Measurements from ENCODE around the gene TICAM1. TPM values are rescaled to one million over a fixed set of nuclear protein-coding genes. Genes with fewer than 3 reads are reported as not detected.
"Not testable (repeated sequence)": the region's sequence is repeated elsewhere in the genome, so short reads cannot be mapped to it uniquely, and the experiment has no call there.

TICAM1 gene
- total and polyA plus RNA-seq, 7 experiments from 2014 or later = 3.8 to 28.4 (median 14.3) TPM

DNA sequence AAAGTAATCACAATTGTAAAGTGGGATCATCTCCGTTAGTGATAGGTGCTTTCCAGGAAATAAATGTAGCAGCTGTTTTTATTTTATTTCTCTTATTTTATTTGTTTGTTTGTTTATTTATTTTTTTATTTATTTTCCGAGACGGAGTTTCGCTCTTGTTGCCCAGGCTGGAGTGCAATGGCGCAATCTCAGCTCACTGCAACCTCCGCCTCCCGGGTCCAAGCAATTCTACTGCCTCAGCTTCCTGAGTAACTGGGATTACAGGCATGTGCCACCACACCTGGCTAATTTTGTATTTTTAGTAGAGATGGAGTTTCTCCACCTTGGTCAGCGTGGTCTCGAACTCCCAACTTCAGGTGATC lies 448 bp upstream of the TICAM1 start:
- intact Hi-C loops (cut with micrococcal nuclease) = loop anchor here (1.0 to 2.0 kb wide), 3 partner anchors 17 to 41 kb away; partner anchors contain the start of gene FEM1A (in 1 of the 2)

DNA sequence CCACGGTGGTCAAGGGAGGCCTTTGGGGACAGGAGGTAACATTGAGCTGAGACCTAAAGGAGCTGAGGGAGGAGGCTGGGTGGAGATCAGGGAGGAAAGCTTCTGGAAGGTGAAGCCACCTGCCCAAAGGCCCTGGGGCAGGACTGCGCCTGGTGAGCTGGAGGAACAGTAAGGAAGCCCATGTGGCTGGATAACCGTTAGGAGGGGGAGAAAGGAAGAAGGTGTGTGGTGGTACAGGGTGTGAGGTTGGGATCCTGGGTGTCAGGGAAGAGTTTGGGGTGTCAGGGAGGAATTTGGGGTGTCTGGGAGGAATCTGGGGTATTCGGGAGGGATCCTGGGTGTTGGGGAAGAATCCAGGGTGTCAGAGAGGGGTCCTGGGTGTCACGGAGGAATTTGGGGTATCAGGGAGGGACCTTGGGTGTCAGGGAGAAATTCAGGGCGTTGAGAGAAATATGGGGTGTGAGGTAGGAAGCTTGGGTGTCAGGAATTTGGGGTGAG lies 695 bp downstream of the TICAM1 start:
- Mint-ChIP-seq H3K4me3 (peak overlapping the region; percentile 72 to 99 (median 90)), H3K36me3 (peaks cover 0 to 13% (median 0%) of the 10 kb centered on the region in 5 donors), H3K27ac (peak overlapping the region; percentile 72 to 96 (median 91)), H3K27me3 (no peaks in the 10 kb centered on the region), H3K9me3 (peaks cover 0 to 2% (median 0%) of the 10 kb centered on the region in 11 donors), H3K4me1 (peaks cover 20 to 35% (median 26%) of the 10 kb centered on the region in 7 donors)
- ChIA-PET CTCF (interaction anchor here (3.1 kb wide), 1 partner anchor 22 kb away, joined by 14 read pairs; no protein-coding TSS in a partner anchor), POLR2A (interaction anchor here (0.7 to 1.3 kb wide), 3 partner anchors 25 to 98 kb away, joined by 3 read pairs; no protein-coding TSS in a partner anchor)
- Histone ChIP-seq H3K27ac (ENCODE audit: low read depth, low read length) (peak overlapping the region; percentile 95), H3K4me1 (ENCODE audit: control insufficient read depth in 2 of 2, insufficient read depth in 2 of 2, low read length in 2 of 2) (peaks cover 4 to 16% of the 10 kb centered on the region in 2 donors), H3K4me3 (ENCODE audit: low read length) (peak overlapping the region; percentile 77), H3K9me3 (ENCODE audit: control insufficient read depth in 2 of 3, low read length in 3 of 3) (no peaks in the 10 kb centered on the region), H3K36me3 (ENCODE audit: control insufficient read depth in 2 of 3, insufficient read depth in 3 of 3, low read length in 3 of 3) (peaks cover 0 to 6% (median 0%) of the 10 kb centered on the region in 3 experiments), H3K27me3 (ENCODE audit: control insufficient read depth in 2 of 2, insufficient read depth in 2 of 2, low read length in 2 of 2) (no peaks in the 10 kb centered on the region)
- no peak for ATAC-seq
- intact Hi-C loops (cut with micrococcal nuclease) = loop anchor here (1.0 to 2.0 kb wide), 3 partner anchors 16 to 40 kb away; partner anchors contain the start of gene FEM1A (in 1 of the 2)
- DNase-seq = no peak

More for the DNA sequence above, 448 bp upstream of the TICAM1 start:
- CTCF ChIA-PET = interaction anchor here (0.6 to 0.8 kb wide), 2 partner anchors 40 to 789 kb away, joined by 3 to 5 read pairs; partner anchors contain the start of gene FEM1A
- not testable (repeated sequence) for H3K27me3 Mint-ChIP-seq; DNase-seq; H3K36me3 ChIP-seq (ENCODE audit: control insufficient read depth in 2 of 3, insufficient read depth in 3 of 3, low read length in 3 of 3); ATAC-seq; H3K9me3 Mint-ChIP-seq; H3K27me3 ChIP-seq (ENCODE audit: control insufficient read depth in 2 of 2, insufficient read depth in 2 of 2, low read length in 2 of 2); H3K9me3 ChIP-seq (ENCODE audit: control insufficient read depth in 2 of 3, low read length in 3 of 3)
- peaks cover 20 to 35% (median 26%) of the 10 kb centered on the region in 7 donors for H3K4me1 Mint-ChIP-seq
- Histone ChIP-seq H3K27ac (ENCODE audit: low read depth, low read length) (peak overlapping the region; percentile 95), H3K4me1 (ENCODE audit: control insufficient read depth in 2 of 2, insufficient read depth in 2 of 2, low read length in 2 of 2) (peaks cover 4 to 16% of the 10 kb centered on the region in 2 donors), H3K4me3 (ENCODE audit: low read length) (peak overlapping the region; percentile 77)
- POLR2A ChIA-PET = interaction anchor here (1.3 kb wide), 1 partner anchor 41 kb away, joined by 3 read pairs; no protein-coding TSS in a partner anchor
- H3K36me3 Mint-ChIP-seq = peaks cover 0 to 13% (median 0%) of the 10 kb centered on the region in 5 donors
- peak overlapping the region; percentile 72 to 99 (median 90) for H3K4me3 Mint-ChIP-seq
- peak overlapping the region; percentile 71 to 96 (median 89) for H3K27ac Mint-ChIP-seq

DNA sequence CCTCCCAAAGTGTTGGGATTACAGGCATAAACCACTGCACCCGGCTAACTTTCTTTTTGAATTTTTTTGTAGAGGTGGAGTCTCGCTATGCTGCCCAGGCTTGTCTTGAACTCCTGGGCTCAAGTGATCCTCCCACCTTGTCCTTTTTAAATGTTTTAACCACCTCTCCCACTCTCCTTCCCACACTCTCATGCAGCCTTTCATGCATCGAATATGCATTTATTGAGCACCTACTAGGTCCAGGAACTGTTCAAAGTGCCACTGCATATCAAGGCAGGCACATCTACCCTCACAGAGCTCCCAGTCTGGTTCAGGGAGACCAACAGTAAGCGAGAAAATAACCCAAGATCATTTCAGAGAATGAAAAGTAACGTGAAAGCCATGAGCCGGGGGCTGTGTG lies 1.2 kb downstream of the TICAM1 start:
- Histone ChIP-seq H3K4me3 (ENCODE audit: low read length) (peak overlapping the region; percentile 77), H3K4me1 (ENCODE audit: control insufficient read depth in 2 of 2, insufficient read depth in 2 of 2, low read length in 2 of 2) (peaks cover 4 to 16% of the 10 kb centered on the region in 2 donors), H3K27me3 (ENCODE audit: control insufficient read depth in 2 of 2, insufficient read depth in 2 of 2, low read length in 2 of 2) (no peaks in the 10 kb centered on the region), H3K9me3 (ENCODE audit: control insufficient read depth in 2 of 3, low read length in 3 of 3) (no peaks in the 10 kb centered on the region), H3K36me3 (ENCODE audit: control insufficient read depth in 2 of 3, insufficient read depth in 3 of 3, low read length in 3 of 3) (peaks cover 0 to 8% (median 0%) of the 10 kb centered on the region in 3 experiments), H3K27ac (ENCODE audit: low read depth, low read length) (peak overlapping the region; percentile 95)
- H3K27ac Mint-ChIP-seq = peak overlapping the region; percentile 72 to 96 (median 91)
- ChIA-PET CTCF (interaction anchor here (3.1 kb wide), 1 partner anchor 22 kb away, joined by 14 read pairs; no protein-coding TSS in a partner anchor), POLR2A (interaction anchor here (0.7 to 1.0 kb wide), 2 partner anchors 26 to 98 kb away, joined by 3 read pairs; no protein-coding TSS in a partner anchor)
- no peaks in the 10 kb centered on the region for H3K27me3 Mint-ChIP-seq
- ATAC-seq (no peak), DNase-seq (no peak)
- peaks cover 0 to 2% (median 0%) of the 10 kb centered on the region in 11 donors for H3K9me3 Mint-ChIP-seq
- peaks cover 20 to 35% (median 26%) of the 10 kb centered on the region in 7 donors for H3K4me1 Mint-ChIP-seq
- H3K36me3 Mint-ChIP-seq = peaks cover 0 to 13% (median 0%) of the 10 kb centered on the region in 5 donors
- intact Hi-C loops (cut with micrococcal nuclease) = loop anchor here in 1 of 2 donors (2.0 kb wide), 1 partner anchor 16 kb away; no protein-coding TSS in a partner anchor
- peak overlapping the region; percentile 72 to 99 (median 90) for H3K4me3 Mint-ChIP-seq

DNA sequence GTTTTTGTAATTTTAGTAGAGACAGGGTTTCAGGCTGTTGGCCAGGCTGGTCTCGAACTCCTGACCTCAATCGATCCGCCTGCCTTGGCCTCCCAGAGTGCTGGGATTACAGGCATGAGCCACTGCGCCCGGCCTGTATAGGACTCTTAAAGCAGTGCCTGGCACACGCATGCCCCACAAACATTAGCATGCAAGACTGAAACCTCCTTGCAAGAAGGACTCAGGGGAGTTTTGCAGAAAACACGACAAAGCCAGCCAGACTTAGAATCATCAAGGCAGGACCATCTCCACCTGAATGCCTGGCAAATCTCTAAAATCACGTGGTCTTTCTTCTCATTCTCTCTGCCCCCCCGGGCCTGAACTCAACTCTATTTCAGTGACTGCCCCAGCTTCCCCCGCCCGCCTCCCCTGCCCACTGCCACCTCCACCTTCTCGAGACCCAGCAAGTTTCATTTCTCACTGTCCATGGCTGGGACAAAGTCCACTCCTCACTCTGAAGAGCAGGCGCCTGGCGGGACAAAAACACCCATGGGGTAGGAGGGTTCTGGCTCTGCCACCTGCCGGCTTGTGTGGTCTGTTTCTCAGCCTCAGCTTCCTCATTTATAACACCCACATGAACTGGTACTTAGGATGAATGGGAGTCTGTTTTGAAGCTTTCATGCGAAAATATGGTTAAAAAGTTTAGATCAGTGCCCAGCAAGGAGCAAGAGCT lies 2.4 kb downstream of the TICAM1 start:
- Histone ChIP-seq H3K9me3 (ENCODE audit: control insufficient read depth in 2 of 3, low read length in 3 of 3) (no peaks in the 10 kb centered on the region), H3K27ac (ENCODE audit: low read depth, low read length) (peak overlapping the region; percentile 48), H3K4me1 (ENCODE audit: control insufficient read depth in 2 of 2, insufficient read depth in 2 of 2, low read length in 2 of 2) (peaks cover 4 to 16% of the 10 kb centered on the region in 2 donors), H3K27me3 (ENCODE audit: control insufficient read depth in 2 of 2, insufficient read depth in 2 of 2, low read length in 2 of 2) (no peaks in the 10 kb centered on the region), H3K4me3 (ENCODE audit: low read length) (no peak overlapping the region), H3K36me3 (ENCODE audit: control insufficient read depth in 2 of 3, insufficient read depth in 3 of 3, low read length in 3 of 3) (peaks cover 0 to 11% (median 0%) of the 10 kb centered on the region in 3 experiments)
- H3K4me3 Mint-ChIP-seq = peak overlapping the region; percentile 46 to 99 (median 73)
- H3K27ac Mint-ChIP-seq = peak overlapping the region; percentile 28 to 88 (median 80)
- intact Hi-C loops (cut with micrococcal nuclease) = loop anchor here in 1 of 2 donors (1.0 kb wide), 1 partner anchor 18 kb away; no protein-coding TSS in a partner anchor
- peaks cover 0 to 2% (median 0%) of the 10 kb centered on the region in 11 donors for H3K9me3 Mint-ChIP-seq
- H3K36me3 Mint-ChIP-seq = peaks cover 0 to 13% (median 0%) of the 10 kb centered on the region in 5 donors
- DNase-seq = no peak
- H3K27me3 Mint-ChIP-seq = no peaks in the 10 kb centered on the region
- peaks cover 20 to 35% (median 26%) of the 10 kb centered on the region in 7 donors for H3K4me1 Mint-ChIP-seq
- no peak for ATAC-seq
- ChIA-PET CTCF (interaction anchor here (3.1 kb wide), 1 partner anchor 20 kb away, joined by 14 read pairs; no protein-coding TSS in a partner anchor), POLR2A (interaction anchor here (0.7 kb wide), 1 partner anchor 19 kb away, joined by 3 read pairs; no protein-coding TSS in a partner anchor)

DNA sequence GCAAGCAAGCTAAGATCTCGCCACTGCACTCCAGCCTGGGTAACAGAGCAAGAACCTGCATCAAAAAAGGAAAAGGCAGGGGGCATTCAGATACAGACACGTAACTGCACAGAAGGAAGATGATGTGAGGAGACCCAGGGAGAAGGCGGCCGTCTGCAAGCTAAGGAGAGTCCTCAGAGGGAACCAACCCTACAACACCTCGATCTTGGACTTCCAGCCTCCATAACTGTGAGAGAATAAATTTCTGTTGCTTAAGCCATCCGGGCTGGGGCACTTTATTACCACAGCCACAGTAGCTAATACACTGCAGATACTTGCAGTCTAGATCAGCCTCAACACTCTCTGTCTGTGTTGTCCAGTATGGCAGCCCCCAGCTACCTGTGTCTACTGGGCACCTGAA lies 7.9 kb downstream of the TICAM1 start:
- H3K27ac Mint-ChIP-seq = peak overlapping the region in 1 of 9 donors; percentile 30
- CTCF ChIA-PET = interaction anchor here (0.7 to 1.2 kb wide), 3 partner anchors 30 to 90 kb away, joined by 4 to 7 read pairs (median 4); no protein-coding TSS in a partner anchor
- peaks cover 0 to 2% (median 0%) of the 10 kb centered on the region in 11 donors for H3K9me3 Mint-ChIP-seq

DNA sequence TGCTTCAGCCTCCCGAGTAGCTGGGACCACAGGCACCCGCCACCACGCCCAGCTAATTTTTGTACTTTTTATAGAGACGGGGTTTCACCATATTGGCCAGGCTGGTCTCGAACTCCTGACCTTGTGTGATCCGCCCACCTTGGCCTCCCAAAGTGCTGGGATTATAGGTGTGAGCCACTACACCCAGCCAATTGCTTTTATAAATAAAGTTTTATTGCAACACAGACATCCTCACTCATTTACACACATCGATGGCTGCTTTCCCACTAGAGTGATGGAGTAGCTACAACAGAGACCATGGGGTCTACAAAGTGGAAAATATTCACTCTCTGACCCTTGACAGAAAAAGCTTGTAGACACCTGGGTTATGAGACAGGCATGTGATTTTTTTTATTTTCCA lies 9.2 kb downstream of the TICAM1 start:
- peaks cover 0 to 25% (median 0%) of the 10 kb centered on the region in 3 experiments for H3K36me3 ChIP-seq (ENCODE audit: control insufficient read depth in 2 of 3, insufficient read depth in 3 of 3, low read length in 3 of 3)
- Mint-ChIP-seq H3K36me3 (peaks cover 0 to 10% (median 0%) of the 10 kb centered on the region in 5 donors), H3K27ac (peak overlapping the region in 1 of 9 donors; percentile 3)
- ChIA-PET CTCF (interaction anchor here (1.2 to 1.3 kb wide), 2 partner anchors 12 to 29 kb away, joined by 3 to 8 read pairs; no protein-coding TSS in a partner anchor), POLR2A (interaction anchor here (1.2 kb wide), 2 partner anchors 31 to 97 kb away, joined by 3 read pairs; partner anchors contain the start of gene FEM1A)
- H3K9me3 Mint-ChIP-seq; DNase-seq; ATAC-seq; H3K4me1 Mint-ChIP-seq; H3K4me3 ChIP-seq (ENCODE audit: low read length); H3K27ac ChIP-seq (ENCODE audit: low read depth, low read length); intact Hi-C loops (cut with micrococcal nuclease); H3K4me3 Mint-ChIP-seq; H3K4me1 ChIP-seq (ENCODE audit: control insufficient read depth in 2 of 2, insufficient read depth in 2 of 2, low read length in 2 of 2); H3K27me3 Mint-ChIP-seq; H3K9me3 ChIP-seq (ENCODE audit: control insufficient read depth in 2 of 3, low read length in 3 of 3); H3K27me3 ChIP-seq (ENCODE audit: control insufficient read depth in 2 of 2, insufficient read depth in 2 of 2, low read length in 2 of 2): not testable (repeated sequence)

More for the DNA sequence above, 7.9 kb downstream of the TICAM1 start:
- H3K4me3 Mint-ChIP-seq = no peak overlapping the region
- no peak for ATAC-seq
- intact Hi-C loops (cut with micrococcal nuclease) = no loop called here
- Histone ChIP-seq H3K27ac (ENCODE audit: low read depth, low read length) (no peak overlapping the region), H3K36me3 (ENCODE audit: control insufficient read depth in 2 of 3, insufficient read depth in 3 of 3, low read length in 3 of 3) (peaks cover 0 to 13% (median 0%) of the 10 kb centered on the region in 3 experiments), H3K4me3 (ENCODE audit: low read length) (no peak overlapping the region), H3K27me3 (ENCODE audit: control insufficient read depth in 2 of 2, insufficient read depth in 2 of 2, low read length in 2 of 2) (no peaks in the 10 kb centered on the region), H3K9me3 (ENCODE audit: control insufficient read depth in 2 of 3, low read length in 3 of 3) (no peaks in the 10 kb centered on the region), H3K4me1 (ENCODE audit: control insufficient read depth in 2 of 2, insufficient read depth in 2 of 2, low read length in 2 of 2) (no peaks in the 10 kb centered on the region)
- H3K4me1 Mint-ChIP-seq = peaks cover under 1 to 10% (median 6%) of the 10 kb centered on the region in 7 donors
- no peaks in the 10 kb centered on the region for H3K27me3 Mint-ChIP-seq
- peaks cover 0 to 10% (median 0%) of the 10 kb centered on the region in 5 donors for H3K36me3 Mint-ChIP-seq
- POLR2A ChIA-PET = interaction anchor here (1.2 kb wide), 1 partner anchor 32 kb away, joined by 3 read pairs; the partner anchor contains the start of gene FEM1A
- DNase-seq = no peak

Data from naive thymus-derived CD4-positive, alpha-beta T cell (primary cell).